Neural progenitor cell (in vitro differentiated cells): ENCODE measurements around the gene SLFN5.
A peak's percentile ranks its signal among the peaks of the same experiment; 100 is the strongest.

ENCODE experiments used
- EZH2 ChIP-seq: fragments of 200-600 bp; sonication (generic); IDR thresholded peaks from 2 replicates; pipeline ENCODE4 v1.6.1; 2017; ENCODE audit warnings: antibody characterized with exemption, mild to moderate bottlenecking, moderate library complexity
- TF ChIP-seq, protein P1 (sequence below): fragments of 200-600 bp; sonication (generic); IDR thresholded peaks from 2 replicates; pipeline ENCODE4 v1.5.1; 2017; ENCODE audit warnings: antibody characterized with exemption, mild to moderate bottlenecking

DNA sequence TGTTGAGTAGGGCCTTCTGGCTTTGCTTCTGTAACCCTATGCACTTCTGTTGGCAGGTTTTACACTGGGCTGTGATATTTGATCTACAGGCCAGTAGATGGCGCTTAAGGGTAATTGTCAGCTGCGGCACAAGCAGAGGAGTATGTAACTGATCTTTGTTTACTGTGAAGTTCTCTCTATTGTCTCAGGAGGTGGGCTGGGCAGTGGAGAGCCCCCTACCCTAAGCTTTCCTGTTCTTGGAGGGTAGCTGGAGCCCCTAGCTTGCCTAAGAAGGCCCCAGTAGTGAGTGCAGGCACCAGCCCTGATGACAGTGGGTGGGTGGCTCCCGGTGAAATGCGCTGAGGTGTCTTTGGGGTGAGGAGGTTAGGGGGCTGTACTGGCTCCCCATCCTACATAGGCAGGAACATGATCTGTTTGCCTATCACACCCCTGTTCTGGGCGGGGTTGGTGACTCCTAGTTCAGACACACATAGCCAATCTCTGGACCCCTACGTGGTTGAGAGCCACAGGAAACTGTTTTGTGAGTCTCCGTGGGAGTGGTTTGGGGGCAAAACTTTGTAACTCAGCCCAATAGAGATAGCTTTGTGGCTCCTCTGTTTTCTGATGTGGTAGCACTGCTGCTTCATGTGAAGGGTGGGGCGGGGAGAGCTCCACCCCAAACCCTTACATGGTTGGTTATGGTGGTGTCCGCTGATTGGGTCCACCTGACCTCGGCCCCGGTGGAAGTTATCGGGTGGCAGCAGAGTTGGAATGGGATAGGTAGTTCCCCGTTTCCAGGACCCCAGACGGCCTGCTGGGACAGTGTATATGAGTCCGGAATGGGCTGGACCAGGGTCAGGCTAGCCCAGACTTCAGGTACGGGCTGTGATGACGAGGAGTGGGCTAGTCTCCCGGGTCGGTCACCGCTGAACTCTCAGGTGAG is 70.2 kb downstream of the SLFN5 start:
- TF ChIP-seq, protein P1, sequence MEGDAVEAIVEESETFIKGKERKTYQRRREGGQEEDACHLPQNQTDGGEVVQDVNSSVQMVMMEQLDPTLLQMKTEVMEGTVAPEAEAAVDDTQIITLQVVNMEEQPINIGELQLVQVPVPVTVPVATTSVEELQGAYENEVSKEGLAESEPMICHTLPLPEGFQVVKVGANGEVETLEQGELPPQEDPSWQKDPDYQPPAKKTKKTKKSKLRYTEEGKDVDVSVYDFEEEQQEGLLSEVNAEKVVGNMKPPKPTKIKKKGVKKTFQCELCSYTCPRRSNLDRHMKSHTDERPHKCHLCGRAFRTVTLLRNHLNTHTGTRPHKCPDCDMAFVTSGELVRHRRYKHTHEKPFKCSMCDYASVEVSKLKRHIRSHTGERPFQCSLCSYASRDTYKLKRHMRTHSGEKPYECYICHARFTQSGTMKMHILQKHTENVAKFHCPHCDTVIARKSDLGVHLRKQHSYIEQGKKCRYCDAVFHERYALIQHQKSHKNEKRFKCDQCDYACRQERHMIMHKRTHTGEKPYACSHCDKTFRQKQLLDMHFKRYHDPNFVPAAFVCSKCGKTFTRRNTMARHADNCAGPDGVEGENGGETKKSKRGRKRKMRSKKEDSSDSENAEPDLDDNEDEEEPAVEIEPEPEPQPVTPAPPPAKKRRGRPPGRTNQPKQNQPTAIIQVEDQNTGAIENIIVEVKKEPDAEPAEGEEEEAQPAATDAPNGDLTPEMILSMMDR: peak; percentile 83
- no peak for TF ChIP-seq EZH2
